Stimulated activated CD8-positive, alpha-beta memory T cell treated with anti-CD3 and anti-CD28 coated beads, Interleukin-2, amount 100 ng/mL, for 1 hour (primary cell): ENCODE results near the gene BRINP2.

Experiments
- DNase-seq, 2 donors: peaks; one replicate each; pipeline ENCODE4 v3.0.0-alpha.2; 2020; ENCODE audit warnings: low read depth in 2 of 2

BRINP2 gene, protein sequence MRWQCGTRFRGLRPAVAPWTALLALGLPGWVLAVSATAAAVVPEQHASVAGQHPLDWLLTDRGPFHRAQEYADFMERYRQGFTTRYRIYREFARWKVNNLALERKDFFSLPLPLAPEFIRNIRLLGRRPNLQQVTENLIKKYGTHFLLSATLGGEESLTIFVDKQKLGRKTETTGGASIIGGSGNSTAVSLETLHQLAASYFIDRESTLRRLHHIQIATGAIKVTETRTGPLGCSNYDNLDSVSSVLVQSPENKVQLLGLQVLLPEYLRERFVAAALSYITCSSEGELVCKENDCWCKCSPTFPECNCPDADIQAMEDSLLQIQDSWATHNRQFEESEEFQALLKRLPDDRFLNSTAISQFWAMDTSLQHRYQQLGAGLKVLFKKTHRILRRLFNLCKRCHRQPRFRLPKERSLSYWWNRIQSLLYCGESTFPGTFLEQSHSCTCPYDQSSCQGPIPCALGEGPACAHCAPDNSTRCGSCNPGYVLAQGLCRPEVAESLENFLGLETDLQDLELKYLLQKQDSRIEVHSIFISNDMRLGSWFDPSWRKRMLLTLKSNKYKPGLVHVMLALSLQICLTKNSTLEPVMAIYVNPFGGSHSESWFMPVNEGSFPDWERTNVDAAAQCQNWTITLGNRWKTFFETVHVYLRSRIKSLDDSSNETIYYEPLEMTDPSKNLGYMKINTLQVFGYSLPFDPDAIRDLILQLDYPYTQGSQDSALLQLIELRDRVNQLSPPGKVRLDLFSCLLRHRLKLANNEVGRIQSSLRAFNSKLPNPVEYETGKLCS

DNA sequence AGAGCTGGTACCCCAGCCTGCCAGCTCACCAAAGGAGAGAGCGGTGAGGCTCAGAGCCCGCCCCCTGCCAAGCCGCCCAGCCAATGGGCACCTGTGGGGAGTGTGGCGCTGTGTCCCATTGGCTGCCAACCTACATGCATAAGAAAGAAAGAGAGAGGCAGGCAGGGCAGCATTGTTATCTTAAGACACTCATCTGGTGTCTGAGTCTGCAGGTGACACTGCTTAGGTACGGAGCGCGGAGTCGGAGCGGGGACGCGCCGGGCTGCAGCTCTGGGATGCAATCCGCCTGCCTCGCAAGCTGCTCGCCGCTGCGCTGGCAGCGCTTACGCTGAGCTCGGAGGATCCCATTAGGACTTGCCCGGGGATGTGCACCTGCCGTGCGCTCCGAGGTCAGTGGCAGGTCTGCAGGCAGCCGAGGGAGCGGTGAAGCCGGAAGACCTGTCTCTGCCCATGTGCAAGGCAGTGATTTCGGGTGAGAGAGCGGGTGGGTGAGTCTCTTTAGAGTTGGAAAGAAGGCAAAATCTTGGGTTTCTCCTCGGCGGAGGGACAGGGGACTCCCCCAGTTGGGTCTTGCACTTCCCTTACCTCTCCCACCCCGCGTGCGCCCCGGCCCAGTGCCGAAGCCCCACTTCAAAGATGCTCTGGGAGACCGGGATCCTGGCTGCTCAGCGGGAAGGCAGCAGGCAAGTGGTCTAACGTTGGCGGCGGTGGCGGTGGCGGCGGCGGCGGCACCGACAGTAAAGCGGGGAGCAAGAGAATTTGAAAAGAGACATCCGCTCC, at the start of gene BRINP2:
BRINP2 (plus strand) TSS at position 203 of the 780 bp plus-strand sequence. CDS start 58,919 bp downstream, outside the sequence.
- no peak for DNase-seq

DNA sequence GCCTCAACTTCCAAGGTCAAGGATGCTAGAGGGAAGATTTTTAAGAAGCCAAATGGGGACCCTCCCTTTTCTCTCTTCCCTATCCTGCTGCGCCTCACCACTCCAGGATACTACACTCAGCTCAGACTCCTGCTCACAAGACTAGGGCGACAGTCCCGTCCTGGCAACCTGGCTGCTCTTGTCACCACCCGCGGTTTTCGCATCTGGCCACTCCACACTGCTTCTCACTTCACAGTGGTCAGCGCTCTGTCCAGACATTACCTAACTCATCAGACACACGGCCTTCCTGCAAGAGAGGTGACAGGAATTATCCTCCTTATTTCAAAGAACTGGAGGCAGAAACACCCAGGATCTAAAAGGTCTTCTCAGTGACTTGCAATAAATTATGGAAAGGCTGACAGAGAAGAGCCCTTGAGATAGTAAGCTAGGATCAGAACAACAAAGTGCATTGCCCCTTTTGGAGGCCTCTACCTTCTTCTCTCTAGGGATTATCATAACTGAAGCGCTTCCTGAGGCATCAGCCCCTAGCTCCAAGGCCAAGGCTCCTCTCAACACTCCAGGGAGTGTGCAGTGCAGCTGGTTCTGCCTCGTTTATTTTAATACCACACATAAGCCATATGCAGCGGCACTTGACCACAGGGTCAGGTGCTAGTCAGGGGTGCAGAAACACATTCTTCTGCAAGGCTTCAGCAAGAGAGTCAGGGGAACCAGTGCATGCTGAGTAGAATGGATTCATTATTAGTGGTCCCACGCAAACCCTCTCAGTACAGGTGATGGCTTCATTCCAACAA, 48.1 kb upstream of the BRINP2 start:
- no peak for DNase-seq

DNA sequence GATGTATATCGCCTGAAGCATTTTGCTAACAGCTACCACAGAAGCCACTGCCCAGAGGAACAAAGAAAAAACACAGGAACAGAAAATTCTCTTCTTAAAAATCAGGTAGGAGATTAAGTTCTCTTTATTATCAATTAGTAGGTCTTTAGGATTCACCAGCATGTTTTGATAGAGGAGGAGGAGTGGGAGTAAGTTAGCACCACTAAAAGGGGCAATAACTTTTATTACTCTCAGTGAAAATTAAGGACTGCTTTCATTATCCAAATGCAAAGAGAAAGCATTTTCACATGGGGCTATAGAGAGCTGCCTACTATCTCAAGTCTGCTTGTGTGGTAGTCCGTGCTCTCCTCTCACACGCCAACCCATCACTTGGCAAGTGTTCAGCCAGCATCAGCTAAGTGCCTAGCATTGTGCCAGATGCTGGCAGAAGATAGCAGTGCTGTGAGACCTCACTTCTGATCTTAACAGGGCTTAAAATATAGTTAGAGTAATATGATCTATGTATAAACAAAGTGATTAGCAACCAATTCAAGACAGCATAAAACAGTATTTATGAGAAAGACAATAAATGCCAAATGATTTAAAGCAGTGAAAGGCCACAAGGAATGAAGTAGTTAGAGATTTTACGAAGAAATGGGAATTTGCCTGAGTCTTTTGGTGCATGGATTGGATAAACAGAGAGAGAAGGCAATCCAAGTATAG, 46.0 kb upstream of the BRINP2 start:
- DNase-seq: no peak

DNA sequence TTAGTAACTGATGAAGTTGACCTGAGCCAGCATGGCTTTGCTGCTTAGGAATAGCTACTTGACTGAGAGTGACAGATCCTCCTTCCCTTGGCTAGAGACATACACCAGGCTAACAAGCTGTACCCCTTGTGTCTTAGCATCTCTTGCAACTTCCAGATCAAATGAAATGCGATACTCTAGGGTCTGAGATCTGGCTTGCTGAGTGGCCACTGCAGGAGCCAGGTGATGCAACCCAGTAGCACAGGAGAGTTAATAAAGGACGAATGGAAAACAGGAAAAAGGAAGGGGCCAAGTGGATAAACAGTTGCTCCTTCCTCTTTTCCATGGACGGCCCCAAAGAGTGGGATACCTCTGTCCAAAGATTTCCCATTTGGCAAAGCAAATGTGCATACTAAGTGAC, 44.5 kb upstream of the BRINP2 start:
- DNase-seq: no peak

DNA sequence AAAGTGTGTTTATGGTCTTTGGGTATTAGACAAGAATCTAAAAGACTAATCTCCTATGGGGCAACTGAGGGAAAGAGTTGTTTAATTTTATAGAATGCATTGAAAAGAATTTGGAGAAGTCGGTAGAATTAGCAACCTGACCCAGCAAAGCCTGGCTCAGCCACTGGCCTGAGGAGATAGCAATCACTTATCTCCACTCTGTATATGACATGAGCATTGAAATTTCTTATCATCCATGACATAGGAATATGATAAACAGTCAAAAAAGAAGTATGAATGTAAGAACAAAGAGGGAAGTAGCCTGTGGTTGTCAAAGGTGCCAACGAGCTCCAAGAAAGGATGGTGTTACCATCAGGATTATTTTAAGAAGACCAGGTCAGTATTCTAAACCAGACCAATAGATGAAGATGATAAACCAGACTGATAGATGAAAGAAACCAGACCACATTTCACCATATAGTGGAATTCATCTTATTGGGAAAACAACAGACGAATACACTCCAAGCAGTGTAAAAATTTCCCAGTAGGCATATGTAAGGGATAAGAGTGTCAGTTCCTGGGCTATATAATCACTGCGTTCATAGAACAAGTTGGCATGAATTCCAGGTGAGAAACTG, 42.0 kb upstream of the BRINP2 start:
- DNase-seq: no peak

DNA sequence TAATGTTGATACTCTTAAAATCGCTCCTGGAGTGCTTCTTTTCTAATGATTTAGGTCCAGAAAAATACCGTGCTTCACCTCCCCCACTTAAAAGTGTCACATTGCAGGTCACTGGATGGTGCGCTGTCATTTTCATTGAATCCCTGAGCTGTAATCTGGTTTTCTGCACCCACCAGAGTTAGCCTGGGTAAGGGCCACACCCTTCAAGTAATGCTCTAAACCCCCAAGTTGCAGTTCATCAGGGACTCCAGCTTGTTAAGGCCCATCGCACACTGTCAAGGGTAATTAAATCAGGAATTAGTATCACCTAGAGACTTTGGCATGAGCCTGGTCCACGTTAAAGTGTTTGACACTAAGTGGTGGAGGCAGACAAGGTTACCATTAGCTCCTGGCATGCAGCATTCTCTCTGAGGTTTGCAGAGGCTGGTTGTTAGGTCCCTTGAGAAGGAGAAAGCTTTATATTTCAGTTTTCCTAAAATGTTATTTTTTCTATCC, 40.3 kb upstream of the BRINP2 start:
- no peak for DNase-seq

DNA sequence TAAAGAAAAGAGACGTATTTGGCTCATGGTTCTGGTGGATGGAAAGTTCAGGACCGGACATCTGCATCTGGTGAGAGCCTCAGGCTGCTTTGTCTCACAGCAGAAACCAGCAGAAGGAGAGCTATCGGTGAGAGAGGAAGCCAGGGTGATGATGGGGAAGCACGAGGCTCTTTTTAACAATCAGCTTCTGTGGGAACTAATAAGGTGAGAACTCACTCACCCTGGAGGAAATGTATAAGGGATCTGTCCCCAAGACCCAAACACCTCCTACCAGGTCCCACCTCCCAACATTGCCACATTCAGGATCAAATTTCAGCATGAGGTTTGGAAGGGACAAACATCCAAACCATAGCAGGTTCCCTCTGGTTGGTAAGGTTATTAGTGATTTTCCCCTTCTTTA, 39.0 kb upstream of the BRINP2 start:
- no peak for DNase-seq

DNA sequence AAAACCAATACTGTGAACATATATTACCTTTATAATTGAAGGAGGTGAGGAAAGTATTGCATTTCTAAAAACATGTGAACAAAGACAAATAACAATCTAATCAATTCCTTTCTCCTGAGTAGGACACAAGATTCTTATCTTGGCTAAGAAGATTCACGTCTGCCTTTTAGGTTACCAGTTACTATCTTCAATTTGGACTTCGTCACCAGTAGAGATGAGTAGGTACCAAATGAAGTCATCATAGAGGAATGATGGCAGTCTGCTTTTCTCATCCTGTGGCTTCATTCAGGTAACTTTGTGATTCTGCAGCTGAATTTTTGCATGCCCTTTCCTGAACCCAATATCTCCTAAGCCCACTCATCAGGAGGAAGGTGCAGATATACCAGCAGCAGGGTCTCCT, 38.6 kb upstream of the BRINP2 start:
- no peak for DNase-seq

DNA sequence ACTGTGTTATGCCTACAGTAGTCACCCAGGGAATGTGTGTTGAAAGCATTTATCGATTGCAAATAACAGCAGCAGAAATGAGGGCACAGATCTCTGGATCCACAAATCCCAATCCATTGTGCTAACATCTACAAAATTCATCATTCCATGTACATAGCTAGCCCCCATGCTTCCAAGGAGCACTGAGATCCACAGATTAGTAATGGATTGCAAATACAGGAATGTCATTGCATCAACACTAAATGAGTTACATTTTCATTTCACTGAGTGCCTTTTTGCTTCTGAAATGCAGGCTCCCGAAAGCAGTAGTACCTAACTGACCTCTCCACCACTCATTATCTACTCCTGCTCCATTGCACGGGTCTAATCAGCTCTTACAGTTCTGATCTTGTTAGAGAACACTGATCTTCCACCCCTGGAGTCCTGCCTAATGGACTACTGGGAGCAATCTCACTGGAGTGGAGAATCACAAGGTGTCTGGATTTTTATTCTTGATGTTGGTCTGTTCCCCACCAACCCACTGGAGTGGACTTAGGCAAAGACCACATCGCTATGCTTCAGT, 36.7 kb upstream of the BRINP2 start:
- no peak for DNase-seq

DNA sequence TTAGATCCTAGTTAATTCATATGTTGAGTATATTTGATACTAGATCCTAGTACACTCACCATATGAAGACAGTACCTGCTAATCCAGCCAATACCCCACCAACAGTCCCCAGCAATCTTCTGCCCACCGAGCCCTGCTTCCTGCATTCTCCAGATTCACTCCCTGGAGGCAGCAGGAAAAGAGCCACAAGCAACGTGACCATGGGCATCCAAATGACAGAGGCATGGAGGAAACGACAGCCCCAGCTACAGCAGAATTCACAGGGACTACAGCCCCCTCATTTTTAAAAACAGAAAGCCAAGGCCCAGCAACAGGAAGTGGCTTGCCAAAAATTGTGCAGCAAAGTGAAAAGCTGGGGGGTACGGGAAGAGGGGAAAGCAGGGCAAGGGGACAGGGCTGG, 35.5 kb upstream of the BRINP2 start:
- no peak for DNase-seq

DNA sequence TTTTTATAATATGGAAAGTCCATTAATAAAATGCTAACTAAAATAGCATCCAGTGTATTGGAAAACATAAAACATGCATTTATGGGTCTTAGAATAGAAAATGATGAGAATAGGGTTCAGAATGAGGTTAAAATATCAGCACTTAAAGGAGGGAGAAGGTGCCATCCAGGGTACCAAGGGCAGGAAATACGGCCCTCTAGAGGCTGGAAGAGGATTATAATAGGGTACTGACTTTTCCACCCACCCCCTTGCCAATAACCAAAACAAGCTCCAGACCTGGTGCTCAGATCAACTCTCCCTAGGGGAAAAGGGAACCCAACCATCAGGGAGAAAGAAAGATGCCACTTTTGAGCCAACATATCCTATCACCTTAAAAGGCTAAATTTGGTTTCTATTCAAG, 32.9 kb upstream of the BRINP2 start:
- DNase-seq: no peak

DNA sequence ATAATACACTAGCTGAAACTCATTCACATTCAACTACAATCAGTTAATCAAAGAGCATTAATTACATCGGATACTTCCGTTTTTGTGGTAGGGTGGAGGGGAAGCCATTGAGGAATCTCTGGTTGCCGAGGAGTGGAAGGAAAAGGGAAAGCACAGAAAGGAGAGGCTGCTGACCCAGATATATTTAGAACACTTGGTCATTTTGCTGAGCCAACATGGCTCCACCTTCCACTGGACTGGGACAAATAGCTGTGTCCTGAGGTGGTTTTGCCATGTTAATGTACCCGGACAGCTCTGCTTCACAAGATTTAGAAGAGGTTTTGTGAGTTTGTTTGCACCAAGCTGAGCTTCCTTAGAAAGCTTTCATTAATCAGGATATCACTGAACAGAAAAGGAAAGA, 32.4 kb upstream of the BRINP2 start:
- DNase-seq: no peak

DNA sequence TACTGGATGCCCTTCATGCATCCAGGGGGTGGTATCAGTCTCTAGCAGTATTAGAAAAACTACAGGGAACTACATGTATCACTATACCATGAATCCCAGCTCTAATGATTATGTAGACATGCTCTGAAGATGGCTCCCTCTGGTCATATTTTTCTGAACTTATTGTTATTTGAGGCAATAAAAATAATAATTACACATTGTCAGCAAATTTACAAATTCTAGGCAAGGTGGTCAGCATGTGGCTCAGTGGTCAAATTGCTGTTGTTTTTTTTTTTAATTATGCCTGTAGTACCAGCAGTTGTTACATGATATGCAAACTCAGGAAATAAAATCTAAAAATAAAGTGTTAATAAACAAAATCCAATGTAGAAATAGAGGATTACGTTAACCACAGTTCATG, 28.7 kb upstream of the BRINP2 start:
- no peak for DNase-seq

DNA sequence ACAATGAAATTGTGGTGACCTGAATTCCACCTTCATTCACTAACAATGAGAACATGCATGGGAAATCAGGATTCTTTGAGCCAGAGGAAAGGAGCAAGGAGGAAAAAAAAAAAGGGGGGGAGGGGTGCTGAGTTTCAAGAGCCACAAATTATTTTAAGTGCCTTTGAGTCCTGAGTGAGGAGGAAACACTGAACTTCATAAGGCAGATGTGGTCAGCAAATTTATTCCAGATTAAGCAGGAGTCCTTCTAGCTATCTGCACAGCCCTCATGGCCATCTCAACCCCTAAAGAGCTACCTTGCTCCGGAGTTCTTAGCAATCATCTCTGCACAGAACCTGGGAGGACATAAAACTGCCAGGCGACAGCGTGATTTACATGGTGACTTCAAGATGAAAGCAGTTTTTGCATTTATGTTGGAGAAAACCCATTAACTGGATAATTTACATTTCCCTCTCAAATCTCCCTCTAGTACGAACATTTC, 27.9 kb upstream of the BRINP2 start:
- DNase-seq: no peak

DNA sequence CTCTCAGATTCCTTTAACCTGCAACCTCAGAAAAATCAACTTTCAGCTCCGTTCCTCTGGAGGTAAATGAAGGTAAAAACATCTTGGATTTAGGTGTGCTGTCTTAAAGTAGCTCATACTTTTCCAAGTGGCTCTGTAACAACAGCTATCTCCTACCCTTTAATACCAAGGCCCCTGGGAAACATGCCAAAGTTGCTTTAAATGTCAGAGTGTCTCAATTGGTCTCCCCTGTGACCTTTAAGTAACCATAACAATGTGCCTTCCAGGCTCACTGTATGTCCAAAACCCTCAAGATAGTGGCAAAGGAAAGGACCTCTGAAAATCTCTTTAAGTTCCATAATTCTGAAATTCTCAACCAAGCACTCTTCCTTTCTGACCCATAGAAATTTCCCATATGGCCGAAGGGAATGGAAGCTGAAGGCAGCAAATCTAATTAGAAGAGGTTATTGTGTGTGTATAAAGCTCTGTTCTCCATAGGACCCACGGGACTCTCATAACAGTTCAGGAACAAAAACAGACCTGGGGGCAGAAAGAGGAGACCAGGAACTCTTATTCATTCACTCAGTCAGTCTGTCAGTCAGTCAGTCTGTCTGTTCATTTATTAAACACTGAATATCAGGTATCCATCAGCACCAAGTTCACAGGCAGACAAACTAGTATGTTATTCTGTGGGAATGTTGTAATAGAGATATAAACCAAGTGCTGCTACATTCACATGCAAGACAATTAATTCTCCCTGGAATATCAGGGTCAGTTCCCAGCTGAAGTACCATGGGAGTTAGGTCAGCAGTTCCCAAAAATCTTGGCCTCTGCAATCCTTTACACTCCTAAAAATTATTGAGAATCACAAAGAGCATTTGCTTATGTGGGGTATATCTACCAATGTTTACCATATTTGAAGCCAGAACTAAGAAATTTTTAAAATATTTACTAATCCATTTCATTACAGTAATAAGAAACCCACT, 25.4 kb upstream of the BRINP2 start:
- no peak for DNase-seq

DNA sequence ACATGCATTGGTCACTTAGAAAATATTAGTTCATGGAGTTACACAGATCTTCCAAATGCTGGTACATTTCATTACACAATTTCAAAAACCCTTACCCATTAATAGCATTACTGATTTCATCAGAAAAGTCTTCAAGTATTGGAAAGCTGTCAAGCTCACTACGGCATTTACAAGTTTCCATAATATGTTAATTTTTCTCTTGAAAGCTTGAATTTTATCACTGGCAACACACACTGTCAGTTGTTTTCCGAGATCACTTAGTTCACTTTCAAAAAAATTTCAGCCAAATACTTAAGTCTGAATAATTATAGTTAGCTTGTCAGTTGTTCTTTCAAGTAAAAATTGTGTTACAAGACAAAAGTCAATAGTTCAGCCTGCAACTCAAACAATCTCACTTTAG, 24.3 kb upstream of the BRINP2 start:
- DNase-seq: no peak

DNA sequence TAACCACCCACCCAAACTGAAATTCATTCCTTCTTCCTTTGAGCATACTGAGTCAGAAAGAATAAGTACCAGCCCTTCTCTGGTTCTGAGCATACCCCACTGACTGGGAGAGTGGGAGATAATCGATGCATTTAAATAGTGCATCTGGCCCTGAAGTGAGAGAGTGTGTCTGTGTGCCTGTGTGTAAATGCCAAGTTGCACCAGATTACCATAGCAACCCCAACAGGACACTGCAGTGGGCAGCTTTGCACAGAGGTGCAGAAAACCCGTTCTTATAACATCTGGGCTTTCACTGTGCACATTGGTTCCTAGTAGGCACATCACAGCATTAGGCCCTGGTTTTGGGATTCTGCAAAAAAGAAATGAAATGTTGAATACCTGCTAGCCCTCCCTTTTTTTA, 8.5 kb upstream of the BRINP2 start:
- DNase-seq: no peak

DNA sequence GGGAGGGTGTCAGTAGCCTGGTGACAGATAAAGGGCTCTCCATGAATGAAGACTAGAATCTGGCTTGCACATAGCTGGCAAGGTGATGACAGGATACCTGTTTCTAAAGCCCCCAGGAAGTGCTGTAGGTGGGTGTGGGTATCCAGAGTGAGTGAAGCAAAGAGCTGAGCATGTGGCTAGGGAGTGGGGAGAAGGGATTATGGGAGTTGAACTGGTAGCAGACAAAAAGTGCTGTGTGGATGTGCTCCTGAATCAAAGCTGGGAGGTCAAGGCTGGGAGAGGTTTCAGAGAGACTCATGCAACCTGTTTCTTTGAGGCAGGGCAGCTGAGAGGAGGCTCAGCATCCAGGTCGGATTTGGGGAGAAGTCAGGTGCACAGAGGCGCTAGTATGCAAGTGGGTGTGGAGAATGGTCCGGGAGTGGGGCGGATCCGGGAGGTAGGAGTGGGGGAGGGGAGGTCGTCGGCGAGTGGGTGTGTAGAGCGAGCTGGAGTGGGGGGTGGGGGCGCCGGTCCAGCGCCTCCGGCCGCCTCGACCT, 6.8 kb upstream of the BRINP2 start:
- DNase-seq: no peak
